AG09319 (cell line): ENCODE measurements around the gene CENPP.

Experiments
- DNase-seq: peaks from one replicate; pipeline ENCODE4 v3.0.0-alpha.2; 2010; ENCODE audit warnings: low read depth; ENCODE audit errors: extremely low read depth
- TF ChIP-seq, protein P1 (sequence below): IDR thresholded peaks from 2 replicates; pipeline ENCODE4 v1.5.1; 2011; ENCODE audit warnings: low read depth, mild to moderate bottlenecking, inconsistent platforms, low read length, moderate library complexity

The CENPP gene

DNA sequence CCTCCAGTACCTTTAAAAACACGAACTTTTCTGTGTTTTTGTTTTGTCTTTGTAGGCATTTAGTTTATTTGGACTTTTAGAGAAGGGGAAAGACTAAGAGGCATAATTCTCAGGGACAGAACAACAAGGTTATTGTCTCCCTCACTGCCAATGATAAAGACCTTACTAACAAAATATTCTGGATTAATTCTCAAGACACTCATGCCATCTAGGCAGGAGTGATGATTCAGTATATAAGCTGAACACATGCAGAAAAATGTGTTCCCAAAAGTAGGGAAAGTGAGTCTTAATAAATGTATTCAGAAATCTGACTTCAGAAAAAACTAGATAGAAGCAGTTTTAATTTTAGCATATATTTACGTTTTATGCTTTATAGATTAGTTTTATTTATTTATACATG, 173.9 kb downstream of the CENPP start:
- DNase-seq = no peak
- TF ChIP-seq, protein P1, sequence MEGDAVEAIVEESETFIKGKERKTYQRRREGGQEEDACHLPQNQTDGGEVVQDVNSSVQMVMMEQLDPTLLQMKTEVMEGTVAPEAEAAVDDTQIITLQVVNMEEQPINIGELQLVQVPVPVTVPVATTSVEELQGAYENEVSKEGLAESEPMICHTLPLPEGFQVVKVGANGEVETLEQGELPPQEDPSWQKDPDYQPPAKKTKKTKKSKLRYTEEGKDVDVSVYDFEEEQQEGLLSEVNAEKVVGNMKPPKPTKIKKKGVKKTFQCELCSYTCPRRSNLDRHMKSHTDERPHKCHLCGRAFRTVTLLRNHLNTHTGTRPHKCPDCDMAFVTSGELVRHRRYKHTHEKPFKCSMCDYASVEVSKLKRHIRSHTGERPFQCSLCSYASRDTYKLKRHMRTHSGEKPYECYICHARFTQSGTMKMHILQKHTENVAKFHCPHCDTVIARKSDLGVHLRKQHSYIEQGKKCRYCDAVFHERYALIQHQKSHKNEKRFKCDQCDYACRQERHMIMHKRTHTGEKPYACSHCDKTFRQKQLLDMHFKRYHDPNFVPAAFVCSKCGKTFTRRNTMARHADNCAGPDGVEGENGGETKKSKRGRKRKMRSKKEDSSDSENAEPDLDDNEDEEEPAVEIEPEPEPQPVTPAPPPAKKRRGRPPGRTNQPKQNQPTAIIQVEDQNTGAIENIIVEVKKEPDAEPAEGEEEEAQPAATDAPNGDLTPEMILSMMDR = no peak

DNA sequence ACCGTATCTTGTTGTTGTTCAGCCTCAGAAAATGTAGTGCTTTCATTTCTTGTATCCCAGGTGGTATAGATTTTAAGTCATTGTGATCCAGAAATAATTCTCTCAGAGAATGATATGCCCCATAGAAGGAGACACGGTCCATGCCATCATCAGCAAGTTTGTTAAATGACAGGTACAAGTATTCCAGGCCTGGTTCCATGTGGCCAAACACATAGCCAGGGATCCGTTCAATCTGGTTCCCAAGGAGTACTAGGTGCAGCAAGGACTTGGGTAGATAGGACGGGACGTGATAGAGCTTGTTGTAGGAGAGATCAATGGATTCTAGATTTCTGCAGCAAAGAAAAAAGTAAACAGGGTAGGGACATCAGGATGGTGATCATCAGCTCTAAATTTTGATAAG, 175.0 kb downstream of the CENPP start:
- no peak for DNase-seq
- TF ChIP-seq, protein P1 = no peak

DNA sequence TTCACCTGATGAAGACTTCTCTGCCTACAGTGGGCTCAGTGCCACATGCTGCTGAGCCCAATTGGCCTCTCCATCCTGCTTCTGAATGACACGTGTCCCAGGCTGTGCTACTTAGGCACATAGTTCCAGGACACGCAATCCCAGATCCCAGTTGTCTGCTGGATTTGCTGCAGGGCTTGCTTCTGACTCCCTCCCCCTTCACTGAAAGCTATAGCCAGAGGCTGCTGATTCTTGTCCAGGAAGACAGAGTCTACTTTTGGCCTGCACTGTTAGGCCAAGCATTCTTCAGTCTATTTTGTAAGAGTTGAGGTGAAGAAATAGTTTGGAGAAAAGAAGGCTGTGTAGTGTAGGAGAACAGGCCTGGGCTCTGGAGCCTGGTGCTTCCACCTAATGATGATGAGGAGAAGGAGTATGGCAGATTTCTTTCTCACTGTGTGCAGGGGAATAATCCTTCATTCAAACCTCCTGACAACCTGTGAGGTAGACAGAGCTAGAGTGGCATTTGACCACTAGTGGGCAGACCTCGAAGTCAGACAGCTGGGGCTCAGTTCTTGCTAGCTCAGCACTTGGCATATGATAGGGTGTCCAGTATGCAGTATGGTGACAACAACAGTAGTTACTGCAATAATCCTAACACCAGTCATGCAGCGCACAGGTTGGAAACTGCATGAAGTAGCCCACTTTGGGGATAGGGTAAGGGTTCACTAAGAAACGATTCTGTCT, 176.1 kb downstream of the CENPP start:
- TF ChIP-seq, protein P1 = peak; percentile 44
- peak; percentile 63 for DNase-seq

DNA sequence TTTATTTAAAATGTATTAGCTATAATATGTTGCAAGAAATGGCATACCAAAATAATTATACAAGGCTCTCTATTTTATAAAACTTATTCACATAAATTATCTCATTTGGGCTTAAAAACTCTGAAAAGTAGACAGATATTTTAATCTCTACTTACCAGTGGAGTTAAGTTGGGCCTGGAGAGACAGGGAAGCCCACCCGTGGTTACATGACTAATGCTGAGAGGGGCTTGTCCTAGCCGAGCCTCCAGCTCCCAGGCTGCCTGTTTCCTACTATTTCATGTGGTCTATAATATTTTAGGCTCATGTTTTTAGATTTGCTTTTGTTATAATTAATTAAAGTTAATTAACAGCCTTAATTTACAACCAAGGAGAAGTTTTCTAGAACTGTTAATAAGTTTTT, 177.4 kb downstream of the CENPP start:
- no peak for DNase-seq
- TF ChIP-seq, protein P1 = no peak

DNA sequence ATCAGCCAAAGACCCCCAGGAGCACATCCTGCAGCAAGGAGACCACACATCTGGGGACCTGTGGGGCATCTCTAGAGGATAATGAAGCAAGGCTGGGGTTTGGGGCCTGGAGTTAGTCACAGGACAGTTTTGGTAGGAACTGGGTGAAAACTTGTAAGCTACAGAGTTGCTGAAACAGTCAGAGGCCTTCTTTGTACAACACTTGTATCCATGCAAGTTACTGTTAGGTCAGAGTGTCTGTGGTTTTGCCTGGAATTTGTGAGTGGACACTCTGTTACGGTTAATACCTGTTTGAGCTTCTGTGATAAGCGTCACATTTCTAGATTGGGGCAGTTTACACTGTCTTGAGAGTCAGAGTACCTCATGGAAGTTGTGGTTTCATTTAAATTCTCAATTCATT, 179.1 kb downstream of the CENPP start:
- TF ChIP-seq, protein P1 = no peak
- no peak for DNase-seq

DNA sequence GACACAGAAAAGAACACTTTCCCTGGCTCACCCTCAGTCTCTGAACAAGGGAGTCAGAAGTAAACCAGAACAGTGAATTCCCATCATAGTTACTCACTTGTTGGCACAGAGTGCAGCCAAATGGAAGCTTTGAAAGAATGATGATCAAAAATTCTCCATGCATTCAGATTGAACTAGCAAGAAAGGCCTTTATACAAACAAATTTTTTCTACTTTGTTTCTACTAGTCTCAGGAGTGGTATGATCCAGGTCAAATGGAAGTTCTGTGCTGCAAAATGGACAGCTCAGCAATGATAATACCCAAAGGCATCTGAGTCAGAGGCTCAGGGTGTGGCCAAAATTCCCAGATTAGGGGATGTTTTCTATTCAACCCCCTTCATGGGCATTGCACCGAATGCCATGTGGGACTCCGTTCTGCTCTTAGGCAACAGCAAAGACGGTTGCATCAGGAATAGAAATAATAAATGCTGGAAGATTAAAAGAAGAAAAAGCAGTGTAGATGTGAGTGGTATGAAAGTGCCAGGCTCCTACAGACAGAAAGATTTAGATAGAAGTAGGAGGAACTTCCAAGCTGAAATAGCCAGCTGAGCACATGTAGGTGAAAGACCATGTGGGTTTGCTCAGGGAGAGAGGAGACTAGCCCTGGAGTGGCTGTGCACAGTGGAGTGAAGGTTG, 180.6 kb downstream of the CENPP start:
- peak; percentile 94 for DNase-seq
- TF ChIP-seq, protein P1 = no peak

DNA sequence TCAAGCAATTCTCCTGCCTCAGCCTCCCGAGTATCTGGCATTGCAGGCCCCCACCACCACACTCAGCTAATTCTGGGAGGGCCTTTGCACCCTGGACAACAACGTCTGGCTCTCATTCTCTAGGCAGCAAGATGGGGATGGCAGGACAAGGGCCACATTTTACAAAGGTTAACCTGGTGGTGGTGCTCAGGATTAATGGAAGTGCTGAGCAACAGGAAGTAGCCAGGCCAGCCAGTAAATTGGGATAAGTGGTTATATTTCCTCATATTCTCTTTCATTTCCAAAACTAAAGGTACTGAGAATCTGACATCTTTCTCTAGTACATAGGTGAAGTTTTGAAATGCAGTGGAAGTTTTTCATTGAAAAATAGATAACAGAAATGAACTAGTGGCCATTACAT, 181.3 kb downstream of the CENPP start:
- no peak for DNase-seq
- TF ChIP-seq, protein P1 = no peak
